Measurements from ENCODE around the gene RIPOR3. TPM values are rescaled to one million over a fixed set of nuclear protein-coding genes. Genes with fewer than 3 reads are reported as not detected.

RIPOR3 gene
- total RNA-seq, 2 donors from 2014 or later: 4.5 to 8.4 TPM

GRCh38 chr20:50551288-50551687 lies 140.1 kb downstream of the RIPOR3 start:
- Histone ChIP-seq H3K27me3 (replicated peaks; ENCODE audit: insufficient read depth) (no peaks in the 10 kb centered on the region), H3K4me3 (no peak overlapping the region), H3K4me1 (ENCODE audit: control insufficient read depth in 1 of 2, low read depth in 2 of 2) (peaks cover 6 to 30% of the 10 kb centered on the region in 2 donors), H3K27ac (no peak overlapping the region), H3K9me3 (no peaks in the 10 kb centered on the region), H3K36me3 (no peaks in the 10 kb centered on the region)
- TF ChIP-seq CTCF (IDR thresholded peaks at IDR 0.05): no peak
- ATAC-seq (ENCODE audit: insufficient number of reproducible peaks, low FRiP score, low read depth) (no peak), DNase-seq (ENCODE audit: low spot score) (no peak)

GRCh38 chr20:50550531-50550930 lies 140.8 kb downstream of the RIPOR3 start:
- no peak overlapping the region for H3K4me3 ChIP-seq
- no peaks in the 10 kb centered on the region for H3K9me3 ChIP-seq
- DNase-seq (ENCODE audit: low spot score) (no peak), ATAC-seq (ENCODE audit: insufficient number of reproducible peaks, low FRiP score, low read depth) (no peak)
- H3K4me1 ChIP-seq (ENCODE audit: control insufficient read depth in 1 of 2, low read depth in 2 of 2): peaks cover 6 to 30% of the 10 kb centered on the region in 2 donors
- no peak for TF ChIP-seq CTCF (IDR thresholded peaks at IDR 0.05)
- no peak overlapping the region for H3K27ac ChIP-seq
- no peaks in the 10 kb centered on the region for H3K36me3 ChIP-seq
- no peaks in the 10 kb centered on the region for H3K27me3 ChIP-seq (replicated peaks; ENCODE audit: insufficient read depth)

GRCh38 chr20:50548396-50548795 lies 142.9 kb downstream of the RIPOR3 start:
- H3K4me1 ChIP-seq (ENCODE audit: control insufficient read depth in 1 of 2, low read depth in 2 of 2): peaks cover 0 to 39% of the 10 kb centered on the region in 2 donors
- DNase-seq (ENCODE audit: low spot score): no peak
- ATAC-seq (ENCODE audit: insufficient number of reproducible peaks, low FRiP score, low read depth): no peak

GRCh38 chr20:50547964-50548363 lies 143.4 kb downstream of the RIPOR3 start:
- no peaks in the 10 kb centered on the region for H3K9me3 ChIP-seq
- H3K27me3 ChIP-seq (replicated peaks; ENCODE audit: insufficient read depth): no peaks in the 10 kb centered on the region
- no peaks in the 10 kb centered on the region for H3K36me3 ChIP-seq
- TF ChIP-seq CTCF (IDR thresholded peaks at IDR 0.05): no peak
- DNase-seq (ENCODE audit: low spot score) (no peak), ATAC-seq (ENCODE audit: insufficient number of reproducible peaks, low FRiP score, low read depth) (no peak)
- peaks cover under 1 to 43% of the 10 kb centered on the region in 2 donors for H3K4me1 ChIP-seq (ENCODE audit: control insufficient read depth in 1 of 2, low read depth in 2 of 2)
- H3K4me3 ChIP-seq: no peak overlapping the region
- H3K27ac ChIP-seq: no peak overlapping the region

More at GRCh38 chr20:50548396-50548795, 142.9 kb downstream of the RIPOR3 start:
- no peaks in the 10 kb centered on the region for H3K9me3 ChIP-seq
- H3K4me3 ChIP-seq: no peak overlapping the region
- no peaks in the 10 kb centered on the region for H3K27me3 ChIP-seq (replicated peaks; ENCODE audit: insufficient read depth)
- no peak overlapping the region for H3K27ac ChIP-seq
- TF ChIP-seq CTCF (IDR thresholded peaks at IDR 0.05): no peak
- H3K36me3 ChIP-seq: no peaks in the 10 kb centered on the region

GRCh38 chr20:50546729-50547314 lies 144.5 kb downstream of the RIPOR3 start:
- peaks cover 12 to 55% of the 10 kb centered on the region in 2 donors for H3K4me1 ChIP-seq (ENCODE audit: control insufficient read depth in 1 of 2, low read depth in 2 of 2)
- no peak for DNase-seq (ENCODE audit: low spot score)
- no peak for ATAC-seq (ENCODE audit: insufficient number of reproducible peaks, low FRiP score, low read depth)
- H3K27ac ChIP-seq: peak overlapping the region in 1 of 2 donors; percentile 17
- no peak for TF ChIP-seq CTCF (IDR thresholded peaks at IDR 0.05)
- no peak overlapping the region for H3K4me3 ChIP-seq
- no peaks in the 10 kb centered on the region for H3K36me3 ChIP-seq
- H3K27me3 ChIP-seq (replicated peaks; ENCODE audit: insufficient read depth): no peaks in the 10 kb centered on the region
- H3K9me3 ChIP-seq: no peaks in the 10 kb centered on the region
